ENCODE results near the gene GPR146. TPM values are rescaled to one million over a fixed set of nuclear protein-coding genes. Genes with fewer than 3 reads are reported as not detected.

The GPR146 gene
- total and polyA plus RNA-seq, 2 of the 4 experiments (the other 2 are of a cell fraction), result 2.2 to 3.4 TPM

DNA sequence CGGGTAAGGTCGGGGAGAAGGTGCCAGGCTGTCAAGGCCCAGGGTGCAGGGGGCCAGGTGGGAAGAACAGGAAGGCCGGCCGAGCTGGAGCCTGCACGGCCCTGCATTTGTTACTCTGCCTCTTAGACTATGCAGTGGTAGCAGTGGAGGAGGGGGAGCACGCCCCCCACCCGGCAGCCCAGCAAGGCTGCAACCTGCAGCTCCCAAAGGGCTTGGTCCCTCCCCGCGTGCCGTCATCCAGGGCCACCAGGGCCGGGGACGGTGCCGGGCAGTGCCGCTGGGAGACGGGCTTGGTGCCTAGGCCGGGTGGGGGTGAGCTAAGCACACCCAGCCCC is 36.5 kb downstream of the GPR146 start:
- POLR2A ChIA-PET (ENCODE audit: unreplicated experiment), result no interaction called here
- H3K4ac ChIP-seq (ENCODE audit: low read depth, low read length), result no peak overlapping the region
- no peak overlapping the region for H2AK9ac ChIP-seq (replicated peaks; ENCODE audit: low read depth, low read length, poor library complexity)
- DNase-seq (no peak), ATAC-seq (ENCODE audit: low read depth) (no peak)
- no TSS peak for BruUV-seq (replicated peaks)
- TF ChIP-seq RCOR1 (IDR thresholded peaks at IDR 0.05; ENCODE audit: insufficient replicate concordance, low read length), result no peak
- TF ChIP-seq BHLHE40 (IDR thresholded peaks at IDR 0.05; ENCODE audit: low read depth, low read length), result no peak
- TF ChIP-seq CEBPB (IDR thresholded peaks at IDR 0.05; ENCODE audit: low read depth, low read length), result no peak
- TF ChIP-seq RFX5 (IDR thresholded peaks at IDR 0.05; ENCODE audit: low read depth, low read length), result no peak
- no peak for TF ChIP-seq MAFK (IDR thresholded peaks at IDR 0.05; ENCODE audit: low read depth, low read length)
- no peak for TF ChIP-seq POLR2A (IDR thresholded peaks at IDR 0.05; ENCODE audit: low read depth, low read length)
- H2BK120ac ChIP-seq (ENCODE audit: low read depth, low read length), result no peak overlapping the region
- H3K9ac ChIP-seq (ENCODE audit: low read depth, low read length), result no peak overlapping the region
- H4K91ac ChIP-seq (ENCODE audit: insufficient read depth, low read depth, low read length), result no peak overlapping the region
- no peak overlapping the region for H3K4me3 ChIP-seq (ENCODE audit: insufficient read depth, low read depth, low read length)
- no peak overlapping the region for H3K14ac ChIP-seq (replicated peaks; ENCODE audit: low read depth, low read length)
- peaks cover 6% of the 10 kb centered on the region for H3K4me1 ChIP-seq (ENCODE audit: control insufficient read depth, insufficient read depth, low read length)
- dilution Hi-C loops (cut with HindIII; ENCODE audit: low sequenced_read_pairs, unreplicated experiment) (no loop called here), in situ Hi-C loops (cut with MboI; ENCODE audit: low sequenced_read_pairs) (no loop called here), intact Hi-C loops (cut with micrococcal nuclease) (no loop called here)
- WGBS, 2 experiments (ENCODE audit: extremely low coverage in 2 of 2, insufficient read length in 1 of 2), result 96% methylated on average over 13 of the region's 16 CpGs; no CpG with 5 or more reads in 1 of the 2 experiments
- H4K5ac ChIP-seq (ENCODE audit: low read depth, low read length), result no peak overlapping the region
- H2BK5ac ChIP-seq (ENCODE audit: low read depth, low read length, poor library complexity, severe bottlenecking), result no peak overlapping the region
- H3K18ac ChIP-seq (ENCODE audit: low read depth, low read length), result no peak overlapping the region
- H2BK20ac ChIP-seq (ENCODE audit: low read depth, low read length), result no peak overlapping the region
- CTCF ChIA-PET, result interaction anchor here (1.2 kb wide), 1 partner anchor 22 kb away, joined by 4 read pairs; no protein-coding TSS in a partner anchor
- no peak overlapping the region for H3K23ac ChIP-seq (ENCODE audit: low read depth, low read length)
- no peak overlapping the region for H4K8ac ChIP-seq (ENCODE audit: low read depth in 2 of 2, low read length in 2 of 2)
- no peaks in the 10 kb centered on the region for H3K9me3 ChIP-seq (ENCODE audit: control insufficient read depth, insufficient read depth, low read length)
- no peaks in the 10 kb centered on the region for H3K36me3 ChIP-seq (ENCODE audit: control insufficient read depth, insufficient read depth, low read length)
- no peak overlapping the region for H2AK5ac ChIP-seq (ENCODE audit: low read depth, low read length)
- no peaks in the 10 kb centered on the region for H3K9me1 ChIP-seq (ENCODE audit: insufficient read depth, low read length)
- no peak overlapping the region for H2AFZ ChIP-seq (replicated peaks; ENCODE audit: low read length, poor library complexity)
- no peak overlapping the region for H3K56ac ChIP-seq (ENCODE audit: extremely low read depth, insufficient read depth, low read length)
- no peak overlapping the region for H2BK15ac ChIP-seq (ENCODE audit: low read depth, low read length)
- no peak overlapping the region for H3K27ac ChIP-seq (ENCODE audit: insufficient read depth, low read length)
- no peaks in the 10 kb centered on the region for H3K27me3 ChIP-seq (ENCODE audit: control insufficient read depth, insufficient read depth, low read length)
- H3K4me2 ChIP-seq (ENCODE audit: low read depth, low read length), result no peak overlapping the region
- peaks cover 74% of the 10 kb centered on the region for H4K20me1 ChIP-seq (ENCODE audit: insufficient read depth, low read length)
- H3K79me1 ChIP-seq (ENCODE audit: low read depth in 1 of 2, low read length in 2 of 2), result peaks cover 0 to 5% of the 10 kb centered on the region in 2 experiments; a peak in 1 of 4 replicates
